GM19438 (cell line): ENCODE data around the gene GLRA3.
"Not testable (repeated sequence)": the region's sequence is repeated elsewhere in the genome, so short reads cannot be mapped to it uniquely, and the experiment has no call there.

Experiments used
- ATAC-seq: cut with Tn5 transposase; IDR thresholded peaks from one replicate; pipeline ENCODE4 v1.9.1; 2021; ENCODE audit warnings: low read depth; ENCODE audit not compliant: unreplicated experiment

Gene GLRA3

DNA sequence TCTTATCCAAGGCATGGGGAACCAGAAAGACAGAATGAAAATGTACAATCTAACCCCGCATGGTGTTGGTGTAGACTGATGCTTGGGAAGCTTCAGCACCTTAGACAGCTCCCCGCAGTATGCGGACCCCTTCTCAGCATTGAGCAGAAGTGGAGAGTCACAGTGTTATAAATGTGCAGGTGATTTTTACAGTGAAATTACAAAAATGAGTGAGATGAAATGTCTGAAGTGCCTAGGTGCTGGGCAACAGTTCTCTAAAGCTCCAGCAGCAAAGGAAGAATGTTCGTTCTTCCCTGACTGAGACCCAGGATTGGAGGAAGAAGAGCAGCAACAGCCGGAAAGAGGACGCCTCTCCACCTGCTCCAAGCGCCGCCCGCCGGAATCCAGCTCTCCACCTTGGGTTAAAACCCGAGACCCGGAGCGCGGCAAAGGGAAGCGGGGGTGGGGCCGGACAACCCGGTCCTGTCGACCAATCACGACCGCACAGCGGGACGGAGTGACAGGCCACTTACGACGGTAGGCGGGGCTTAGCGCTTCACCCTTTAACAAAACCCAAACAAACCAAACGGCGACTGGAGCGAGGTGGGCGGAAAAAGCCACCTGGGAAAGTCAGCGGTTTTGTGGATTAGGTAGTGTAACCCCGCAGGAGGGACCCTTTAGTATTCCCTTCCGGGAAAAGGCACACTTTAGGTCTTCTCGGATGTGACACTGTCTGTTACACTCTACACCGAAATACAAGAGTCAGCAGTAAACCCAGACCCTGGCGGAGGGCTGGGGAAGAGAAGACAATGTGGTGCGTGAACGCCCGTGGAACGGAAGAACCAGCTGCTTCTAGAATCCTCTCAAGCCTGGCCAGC, at the start of gene GLRA3:
GLRA3 (minus strand) TSS at position 403 of the 857 bp plus-strand sequence. CDS start 436 bp downstream, outside the sequence.
- no peak for ATAC-seq

DNA sequence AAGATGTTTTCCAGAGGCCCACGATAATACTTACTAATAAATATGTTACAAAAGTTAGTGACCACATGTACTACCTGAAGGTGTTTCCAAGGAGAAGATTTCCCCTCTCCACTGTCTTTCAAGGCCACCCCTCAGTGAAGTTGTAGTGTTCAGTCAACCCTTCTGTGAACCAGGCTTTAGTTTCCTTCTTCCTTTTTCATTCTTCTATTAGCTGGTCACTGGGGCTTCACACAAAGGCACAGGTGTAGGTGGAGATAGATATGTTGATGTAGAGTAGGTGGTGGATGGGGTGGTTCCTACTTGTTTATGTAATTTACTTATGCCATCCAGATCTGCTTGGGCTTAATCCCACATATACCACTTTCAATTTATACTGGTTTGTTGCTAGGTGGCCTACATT, 45.9 kb upstream of the GLRA3 start:
- no peak for ATAC-seq

DNA sequence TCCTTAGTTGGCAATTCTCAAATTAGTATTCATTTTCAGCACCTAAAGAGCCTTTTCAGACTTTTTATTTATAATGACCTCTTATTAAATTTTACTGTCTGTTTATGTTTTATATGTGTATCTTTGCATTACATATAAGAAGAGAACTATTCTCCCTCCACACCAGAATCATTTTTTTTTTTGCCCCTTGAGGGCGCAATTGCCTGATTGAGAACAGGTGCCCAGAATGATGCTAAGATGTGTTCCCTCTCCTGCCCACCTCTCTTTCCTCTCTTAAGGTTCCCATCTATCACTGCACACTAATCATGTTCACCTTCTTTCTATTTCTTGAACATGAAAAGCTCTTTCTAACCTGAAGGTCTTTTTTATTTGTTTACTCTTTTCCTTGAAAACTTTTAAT, 44.9 kb upstream of the GLRA3 start:
- no peak for ATAC-seq

DNA sequence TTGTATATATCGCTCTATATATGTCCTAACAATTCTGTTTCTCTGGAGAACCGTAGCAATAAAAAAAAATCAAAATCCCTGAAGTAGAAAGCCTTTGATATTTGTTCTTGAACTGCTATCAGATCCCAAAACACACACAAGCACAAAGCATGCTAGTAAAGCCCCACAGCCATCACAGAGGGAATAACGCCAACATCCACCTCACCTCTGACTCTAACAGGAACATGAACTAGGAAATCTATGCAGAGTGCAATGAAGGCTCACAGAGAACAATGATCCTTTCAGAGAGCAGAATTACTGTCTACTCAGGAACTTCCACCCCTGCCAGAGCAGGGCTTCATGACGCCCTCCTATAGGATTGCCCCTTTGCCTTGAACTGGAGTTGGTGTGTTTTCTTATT, 44.1 kb upstream of the GLRA3 start:
- ATAC-seq: not testable (repeated sequence)

DNA sequence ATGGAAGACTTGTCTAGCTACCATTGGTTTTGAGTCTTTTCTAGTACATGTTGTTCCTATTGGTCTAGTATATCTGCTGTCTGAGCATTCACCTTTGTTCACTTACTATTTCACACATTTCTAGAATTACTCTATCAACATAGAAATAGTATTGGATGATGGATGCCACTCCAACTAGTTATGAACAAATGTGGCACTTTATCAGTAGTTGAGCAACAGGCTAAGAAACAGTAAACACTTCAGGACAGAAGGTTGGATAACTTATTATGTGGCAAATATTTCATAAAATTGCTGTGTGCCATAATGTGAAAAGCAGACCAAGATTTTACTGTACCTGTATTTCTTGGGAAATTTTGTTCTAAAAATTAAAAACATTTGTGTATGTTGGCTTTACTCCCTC, 42.4 kb upstream of the GLRA3 start:
- no peak for ATAC-seq

DNA sequence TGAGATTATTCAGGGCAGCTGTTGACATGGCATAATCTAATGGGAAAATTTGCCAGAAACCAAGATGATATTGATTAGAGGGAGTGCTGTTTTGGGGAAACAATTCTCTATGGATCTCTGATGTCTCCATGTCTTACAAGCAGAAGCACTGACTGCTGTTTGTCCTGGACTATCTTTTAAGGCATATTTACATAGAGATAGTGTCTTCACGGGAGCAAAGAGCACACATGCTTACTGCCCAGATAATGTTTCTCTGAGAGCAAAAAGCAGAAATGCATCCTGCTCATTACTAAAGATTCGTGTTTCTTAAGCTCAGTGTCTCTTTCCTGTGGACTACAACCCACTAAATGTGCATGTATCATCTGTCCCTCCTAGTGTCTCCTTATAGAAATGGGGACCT, 41.3 kb upstream of the GLRA3 start:
- no peak for ATAC-seq

DNA sequence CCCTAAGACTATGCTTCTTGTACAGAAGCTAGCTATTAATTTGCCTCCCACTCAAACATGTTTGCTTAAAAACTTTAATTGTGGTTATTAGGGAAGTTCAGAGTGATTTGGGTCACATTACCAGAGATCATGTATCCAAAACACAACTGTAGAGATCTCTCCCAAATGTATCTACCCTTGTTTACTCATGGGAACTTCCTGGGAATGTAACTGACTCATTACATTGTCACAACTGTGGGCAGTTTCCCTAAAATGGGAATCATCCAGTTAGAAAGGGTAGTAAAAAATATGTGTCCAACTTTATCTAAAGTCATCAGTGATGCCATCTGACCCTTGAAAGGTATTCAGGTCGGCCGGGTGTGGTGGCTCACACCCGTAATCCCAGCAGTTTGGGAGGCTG, 40.3 kb upstream of the GLRA3 start:
- ATAC-seq: no peak

DNA sequence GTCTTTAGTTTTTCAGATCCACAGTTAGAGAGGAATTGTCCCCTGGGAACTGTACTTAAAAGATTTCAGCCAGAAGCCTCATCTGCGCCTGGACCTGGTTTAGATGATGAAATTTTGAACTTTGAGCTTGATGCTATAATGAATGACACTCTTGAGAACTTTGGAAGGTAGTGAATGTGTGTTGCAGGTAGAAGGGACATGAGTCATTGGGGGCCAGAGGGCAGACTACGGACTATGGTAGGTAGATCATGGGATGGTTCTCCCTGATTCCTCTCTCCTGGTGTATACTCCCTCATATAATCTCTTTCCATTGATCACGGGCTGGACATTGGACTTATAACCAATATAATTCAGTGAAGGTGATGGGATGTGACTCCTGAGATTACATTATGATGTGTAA, 38.9 kb upstream of the GLRA3 start:
- no peak for ATAC-seq

DNA sequence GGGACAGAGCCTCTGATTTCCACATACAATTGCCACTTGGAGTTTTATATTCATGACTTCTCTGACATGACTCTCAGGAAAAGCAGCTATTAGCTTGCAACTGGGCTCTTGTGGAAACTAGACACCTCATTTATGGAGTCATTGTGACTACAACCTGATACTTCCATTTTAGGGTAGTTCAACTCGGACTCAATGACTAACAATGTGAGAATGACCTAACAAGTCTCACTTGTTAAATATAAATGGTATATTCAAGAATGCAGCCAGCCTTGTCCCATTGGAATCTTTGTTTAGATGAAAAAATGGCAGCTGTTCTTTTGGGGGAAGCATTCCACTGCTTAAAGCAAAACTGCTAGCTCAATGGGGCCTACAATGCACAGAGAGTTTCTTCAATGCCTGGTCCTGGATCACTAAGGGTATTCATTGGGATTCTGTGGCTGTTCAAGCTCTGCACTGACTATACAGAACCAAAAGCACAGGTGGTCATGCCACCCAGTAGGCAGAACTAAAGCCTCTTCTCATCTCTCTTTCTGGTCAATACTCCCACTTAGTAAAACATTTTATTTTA, 36.5 kb upstream of the GLRA3 start:
- no peak for ATAC-seq

DNA sequence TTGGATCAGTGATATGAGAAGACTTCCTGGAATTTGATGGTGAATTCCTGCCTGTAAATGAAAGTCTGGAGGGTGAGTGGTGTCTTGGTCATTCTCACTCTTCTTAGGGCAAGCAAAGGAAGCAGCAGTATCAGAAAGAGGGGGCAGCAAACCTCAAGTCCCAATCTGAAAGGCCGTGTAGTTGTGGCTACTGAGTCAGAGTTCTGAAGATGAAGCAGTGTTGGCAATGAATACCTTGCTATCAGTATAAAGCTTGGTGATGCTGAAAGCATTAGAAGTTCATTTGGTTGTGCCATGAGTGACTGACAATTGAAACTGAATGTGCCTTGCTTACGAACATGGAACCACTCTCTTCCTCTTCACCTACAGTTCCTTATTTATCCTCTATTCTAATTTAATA, 35.0 kb upstream of the GLRA3 start:
- ATAC-seq: no peak

DNA sequence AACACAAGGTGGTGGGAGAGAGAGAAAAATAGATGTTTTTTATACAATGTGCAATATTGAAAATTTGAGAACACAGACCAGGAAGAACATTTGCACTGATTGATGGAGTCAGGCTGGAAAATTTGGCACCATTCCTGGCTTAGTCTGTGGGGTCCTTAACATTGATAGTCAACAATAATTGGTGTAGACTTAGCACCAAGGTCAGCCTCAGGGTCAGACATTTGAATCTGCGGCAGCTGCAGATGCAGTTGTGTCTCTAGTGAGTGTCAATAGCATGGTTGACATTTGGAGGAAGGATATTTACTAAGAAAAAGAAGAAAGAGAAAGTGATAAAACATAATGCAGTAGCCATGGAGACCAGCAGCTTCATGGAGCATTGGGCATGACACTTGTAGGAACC, 31.5 kb upstream of the GLRA3 start:
- ATAC-seq: no peak

DNA sequence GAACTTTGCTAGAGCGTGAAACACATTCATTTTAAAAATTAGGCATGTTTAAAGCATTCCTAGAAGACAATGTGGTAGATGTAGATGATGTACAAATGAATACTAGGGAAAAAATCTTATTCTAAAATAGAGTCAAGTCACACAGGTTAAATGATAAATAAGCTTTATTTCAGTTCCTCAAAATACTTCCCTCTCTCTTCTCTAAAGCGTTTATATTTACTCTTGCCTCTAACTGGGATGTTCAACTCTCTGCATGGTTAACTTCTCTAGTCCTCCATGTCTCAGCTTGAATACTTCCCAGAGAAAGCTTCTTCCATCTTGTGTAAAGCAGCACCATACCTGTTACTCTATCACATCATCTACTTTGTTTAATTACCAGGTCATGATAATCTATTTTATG, 30.9 kb upstream of the GLRA3 start:
- no peak for ATAC-seq

DNA sequence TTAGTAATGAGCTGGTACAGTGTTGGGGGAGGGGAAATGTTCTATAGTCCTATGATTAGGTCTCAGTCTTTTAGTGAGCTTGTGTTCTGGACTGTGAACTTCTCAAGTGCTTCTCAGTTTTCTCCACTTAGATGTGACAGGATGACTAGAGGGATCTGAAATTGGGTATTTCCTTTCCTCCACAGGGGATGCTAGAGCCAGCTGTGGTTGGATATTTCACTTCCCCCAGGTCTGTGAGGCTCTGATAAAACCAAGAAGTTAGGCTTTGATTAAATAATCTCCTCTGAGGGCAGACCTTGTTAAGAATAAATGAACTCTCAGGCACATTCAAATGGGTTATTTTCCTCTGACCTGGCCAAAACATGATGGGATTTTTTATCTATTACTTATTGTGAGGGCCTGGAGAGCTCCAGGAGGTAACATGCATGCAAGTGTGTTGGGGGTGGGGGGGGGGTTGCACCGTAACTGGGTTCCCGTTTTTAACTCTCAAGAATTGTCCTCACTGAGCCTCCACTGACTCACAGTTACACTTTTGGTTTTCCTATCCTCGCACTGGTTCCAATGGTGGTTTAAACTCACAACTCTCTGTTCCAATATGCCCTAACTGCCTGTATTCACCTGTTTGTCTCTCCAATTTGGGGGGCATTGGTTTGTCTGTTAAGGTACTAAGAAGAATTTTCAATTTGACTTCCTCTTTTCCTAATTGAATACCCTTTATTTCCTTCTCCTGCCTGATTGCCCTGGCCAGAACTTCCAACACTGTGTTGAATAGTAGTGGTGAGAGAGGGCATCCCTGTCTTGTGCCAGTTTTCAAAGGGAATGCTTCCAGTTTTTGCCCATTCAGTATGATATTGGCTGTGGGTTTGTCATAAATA, 28.1 kb upstream of the GLRA3 start:
- no peak for ATAC-seq

DNA sequence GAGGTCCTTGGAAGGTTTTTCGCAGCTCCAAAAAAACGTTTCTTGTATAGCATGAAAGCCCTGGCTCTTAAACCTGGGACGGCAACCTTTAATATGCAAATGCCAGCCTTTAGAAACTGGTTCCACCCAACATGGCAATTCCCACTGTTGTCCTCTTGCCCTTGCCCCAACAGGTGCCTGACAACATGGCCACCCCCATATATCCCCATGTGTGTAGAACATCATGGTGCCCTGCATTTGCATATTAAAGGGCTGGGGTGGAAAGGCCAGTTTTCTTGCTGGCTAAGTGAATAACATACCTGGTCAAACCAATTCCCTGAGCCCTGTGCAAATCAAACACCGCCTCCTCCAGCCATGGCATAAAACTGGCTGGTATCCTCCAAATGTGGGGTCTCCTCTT, 26.0 kb upstream of the GLRA3 start:
- ATAC-seq: no peak

DNA sequence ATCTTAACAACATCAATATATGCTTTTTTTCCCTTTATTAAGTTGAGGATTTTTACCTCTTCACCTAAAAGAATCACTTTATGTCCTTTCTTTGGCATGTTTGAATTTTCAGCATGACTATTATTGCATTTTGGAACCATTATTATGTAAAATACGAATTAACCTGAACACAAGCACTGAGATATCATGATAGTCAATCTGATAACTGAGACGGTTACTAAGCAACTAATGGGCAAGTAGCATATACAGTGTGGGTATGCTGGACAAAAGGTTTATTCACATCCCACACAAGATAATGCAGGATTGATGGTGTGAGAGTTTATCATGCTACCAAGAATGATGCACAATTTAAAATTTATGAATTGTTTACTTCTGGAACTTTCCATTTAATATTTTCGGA, 24.6 kb upstream of the GLRA3 start:
- ATAC-seq: no peak

DNA sequence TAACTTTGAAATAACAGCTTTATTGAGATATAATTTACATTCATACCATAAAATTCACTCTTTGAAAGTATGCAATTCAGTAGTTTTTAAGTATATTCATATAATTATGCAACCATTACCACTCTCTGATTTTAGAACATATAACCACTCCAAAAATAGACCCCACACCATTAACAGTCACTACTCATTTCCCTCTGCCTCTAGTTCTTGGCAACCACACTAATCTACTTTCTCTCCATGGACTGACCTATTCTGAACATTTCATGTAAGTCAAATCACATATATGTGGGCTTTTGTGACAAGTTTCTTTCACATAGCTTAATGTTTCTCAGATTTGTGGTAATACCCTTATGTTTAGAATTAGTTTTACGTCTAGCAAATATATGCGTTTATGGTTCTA, 19.5 kb upstream of the GLRA3 start:
- ATAC-seq: no peak

DNA sequence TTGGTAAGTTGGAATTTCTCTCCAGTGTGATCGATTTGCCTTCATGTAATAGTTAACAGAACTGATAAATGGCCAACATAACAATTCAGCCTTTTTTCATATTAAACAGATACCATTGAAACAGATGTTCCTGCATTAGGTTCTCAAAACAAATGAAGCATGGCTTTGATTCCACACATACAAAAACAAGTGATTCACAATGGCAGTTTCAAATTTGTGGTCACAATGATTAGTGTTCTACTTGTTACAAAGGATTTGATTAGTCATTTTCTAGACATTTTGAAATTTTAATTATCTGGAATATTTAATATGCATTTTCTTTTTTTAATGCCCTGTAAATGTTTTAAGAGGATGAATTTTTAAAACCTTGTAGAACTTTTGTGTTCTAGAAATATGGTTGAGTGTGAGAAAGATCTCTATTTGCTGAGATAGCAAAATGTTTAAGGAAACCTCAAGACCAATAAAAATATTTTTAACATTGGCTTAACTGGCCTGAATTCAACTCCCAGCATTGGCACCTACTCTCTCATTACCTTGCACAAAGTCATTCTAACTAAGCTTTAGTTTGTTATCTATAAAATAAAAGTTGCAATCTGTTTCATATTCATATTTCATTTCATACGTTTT, 18.9 kb upstream of the GLRA3 start:
- no peak for ATAC-seq

DNA sequence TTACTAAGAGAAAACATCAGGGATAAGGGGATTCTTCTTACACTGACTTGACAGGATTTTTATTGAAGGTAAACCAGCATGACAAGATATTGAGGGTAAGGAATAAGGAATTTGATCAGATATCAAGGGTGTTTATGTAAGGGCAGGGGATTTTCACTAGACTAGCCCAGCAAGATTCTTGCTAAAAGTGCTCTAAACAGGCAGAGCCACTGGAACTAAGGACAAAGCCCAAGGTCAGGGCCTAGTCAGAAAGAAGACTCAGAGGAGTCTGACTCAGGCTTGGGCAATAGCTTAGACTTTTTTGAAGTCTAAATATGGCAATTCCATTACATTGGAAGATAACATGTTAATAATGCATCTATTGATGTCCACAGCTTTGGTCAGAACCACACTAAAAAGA, 6.5 kb upstream of the GLRA3 start:
- ATAC-seq: no peak

DNA sequence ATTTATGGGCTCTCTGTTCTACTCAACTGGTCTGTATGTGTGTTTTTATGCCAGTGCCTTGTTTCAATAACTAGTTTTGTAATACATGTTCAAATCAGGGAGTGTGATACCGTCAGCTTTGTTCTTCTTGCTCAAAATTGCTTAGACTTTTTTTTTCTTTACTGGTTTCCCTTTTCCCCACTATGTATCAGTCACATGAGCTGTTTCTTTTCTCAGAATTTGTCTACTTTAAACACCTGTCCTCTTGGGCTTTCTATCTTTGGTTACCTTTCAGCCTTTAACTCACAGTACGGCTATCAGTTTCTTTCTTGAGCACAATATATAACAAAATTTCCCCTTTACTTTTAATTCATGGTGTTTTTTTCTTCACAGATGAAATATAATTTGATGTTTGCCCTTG, 5.4 kb upstream of the GLRA3 start:
- no peak for ATAC-seq

DNA sequence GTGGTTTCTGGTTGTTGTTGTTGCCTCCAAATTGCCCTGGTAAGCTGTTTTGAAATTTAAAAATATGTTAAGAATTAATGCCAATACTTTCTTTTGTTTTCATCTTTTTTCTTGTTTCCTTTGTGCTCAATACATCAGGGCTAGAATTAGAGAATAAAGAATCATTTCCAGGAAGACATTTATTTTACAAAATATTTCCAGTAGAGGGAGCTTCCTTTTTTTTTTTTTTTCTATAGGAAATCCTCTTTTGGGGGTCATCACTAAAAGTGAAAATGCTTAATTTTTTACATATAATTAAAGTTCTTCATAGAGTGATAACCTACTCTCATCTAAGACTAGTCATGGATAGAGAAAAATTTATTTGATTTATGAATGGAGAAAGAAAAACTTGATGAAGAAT, 2.4 kb downstream of the GLRA3 start:
- ATAC-seq: no peak

DNA sequence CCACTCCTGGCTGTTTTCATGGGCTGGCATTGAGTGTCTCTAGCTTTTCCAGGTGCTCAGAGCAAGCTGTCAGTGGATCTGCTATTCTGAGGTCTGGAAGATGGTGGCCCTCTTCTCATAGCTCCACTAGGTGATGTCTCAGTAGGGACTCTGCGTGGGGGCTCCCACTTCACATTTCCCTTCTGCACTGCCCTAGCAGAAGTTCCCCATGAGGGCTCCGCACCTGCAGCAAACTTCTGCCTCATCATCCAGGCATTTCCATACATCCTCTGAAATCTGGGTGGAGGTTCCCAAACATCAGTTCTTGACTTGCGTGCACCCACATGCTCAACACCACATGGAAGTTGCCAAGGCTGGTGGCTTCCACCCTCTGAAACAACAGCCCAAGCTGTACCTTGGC, 13.8 kb downstream of the GLRA3 start:
- no peak for ATAC-seq
